ENCODE data around the gene PNMA8A. TPM values are rescaled to one million over a fixed set of nuclear protein-coding genes. Genes with fewer than 3 reads are reported as not detected.
"Not testable (repeated sequence)": the region's sequence is repeated elsewhere in the genome, so short reads cannot be mapped to it uniquely, and the experiment has no call there.

The PNMA8A gene
- total and polyA plus RNA-seq, 2 experiments from 2014 or later: 0.26 to 0.76 TPM

GRCh38 chr19:46497773-46498172 is 26.4 kb upstream of the PNMA8A start:
- no peaks in the 10 kb centered on the region for H3K9me3 ChIP-seq (ENCODE audit: low read depth)
- H3F3A ChIP-seq (ENCODE audit: insufficient read depth): no peaks in the 10 kb centered on the region
- H2AFZ ChIP-seq: no peak overlapping the region
- no peaks in the 10 kb centered on the region for H4K20me1 ChIP-seq (ENCODE audit: insufficient read depth)
- H3K9ac ChIP-seq: no peak overlapping the region
- no peak for DNase-seq
- no peaks in the 10 kb centered on the region for H3K36me3 ChIP-seq (ENCODE audit: low read depth)
- H3K4me2 ChIP-seq (ENCODE audit: unreplicated experiment): no peak overlapping the region
- H3K27me3 ChIP-seq (replicated peaks; ENCODE audit: insufficient read depth): no peaks in the 10 kb centered on the region; the same call in 1 of the 2 replicates
- in situ Hi-C loops (cut with MboI): no loop called here
- H3K4me1 ChIP-seq (ENCODE audit: insufficient read depth): no peaks in the 10 kb centered on the region
- no peak overlapping the region for H3K4me3 ChIP-seq
- H3K9me2 ChIP-seq (ENCODE audit: insufficient read depth): no peaks in the 10 kb centered on the region
- no peaks in the 10 kb centered on the region for H3K79me2 ChIP-seq (ENCODE audit: insufficient read depth)
- TF ChIP-seq EZH2 (IDR thresholded peaks at IDR 0.05; ENCODE audit: insufficient read depth, poor library complexity, severe bottlenecking): no peak
- TF ChIP-seq EZH2phosphoT487 (IDR thresholded peaks at IDR 0.05; ENCODE audit: insufficient read depth, low read depth): no peak
- H3K27ac ChIP-seq: no peak overlapping the region
- 74 to 79% methylated on average over 8 of the region's 8 CpGs for WGBS, 2 experiments (ENCODE audit: low coverage in 1 of 2, low lambda C conversion rate in 2 of 2, missing lambda C conversion rate in 2 of 2)

DNA sequence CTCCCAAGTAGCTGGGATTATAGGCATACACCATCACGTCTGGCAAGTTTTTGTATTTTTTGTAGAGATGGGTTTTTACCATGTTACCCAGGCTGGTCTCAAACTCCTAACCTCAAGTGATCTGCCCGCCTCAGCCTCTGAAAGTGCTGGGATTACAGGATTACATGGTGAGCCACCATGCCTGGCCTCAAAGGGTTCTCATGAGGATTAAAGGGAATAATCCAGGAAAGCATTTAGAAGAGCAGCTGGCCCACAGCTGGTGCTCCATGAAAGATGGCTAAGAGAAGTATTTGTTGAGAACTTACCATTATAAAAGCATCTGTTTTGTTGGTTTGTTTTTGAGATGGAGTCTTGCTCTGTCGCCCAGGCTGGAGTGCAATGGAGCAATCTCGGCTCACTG is 25.5 kb upstream of the PNMA8A start:
- DNase-seq; H3K4me1 ChIP-seq (ENCODE audit: insufficient read depth); H3K4me3 ChIP-seq; H3K9me2 ChIP-seq (ENCODE audit: insufficient read depth); H3F3A ChIP-seq (ENCODE audit: insufficient read depth); H4K20me1 ChIP-seq (ENCODE audit: insufficient read depth); H3K9ac ChIP-seq; H3K36me3 ChIP-seq (ENCODE audit: low read depth); H3K4me2 ChIP-seq (ENCODE audit: unreplicated experiment); in situ Hi-C loops (cut with MboI); H2AFZ ChIP-seq; H3K27ac ChIP-seq; H3K9me3 ChIP-seq (ENCODE audit: low read depth); H3K79me2 ChIP-seq (ENCODE audit: insufficient read depth); H3K27me3 ChIP-seq (replicated peaks; ENCODE audit: insufficient read depth): not testable (repeated sequence)
- 74 to 75% methylated on average over 4 of the region's 4 CpGs for WGBS, 2 experiments (ENCODE audit: low coverage in 1 of 2, low lambda C conversion rate in 2 of 2, missing lambda C conversion rate in 2 of 2)

DNA sequence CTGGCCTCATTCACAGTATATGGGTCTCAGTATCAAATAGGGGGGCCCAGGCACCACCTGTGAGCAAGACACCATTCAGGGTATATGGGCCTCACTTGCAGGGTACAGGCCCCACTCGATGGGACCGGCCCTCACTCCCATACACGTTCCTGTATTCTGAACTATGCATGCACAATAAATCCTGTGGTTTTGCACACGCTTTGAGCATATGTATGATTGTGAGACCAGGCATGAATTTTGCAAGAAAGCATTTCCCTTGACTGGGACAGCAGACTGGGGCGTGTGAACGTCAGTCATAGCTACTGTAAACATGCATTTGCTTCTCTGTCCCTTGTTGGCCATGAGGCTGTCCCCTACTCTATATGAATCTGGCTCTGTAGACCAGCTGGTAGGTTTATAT is 24.9 kb upstream of the PNMA8A start:
- Histone ChIP-seq H3K27ac (no peak overlapping the region), H3K4me1 (ENCODE audit: insufficient read depth) (no peaks in the 10 kb centered on the region), H3K9me2 (ENCODE audit: insufficient read depth) (no peaks in the 10 kb centered on the region), H3K36me3 (ENCODE audit: low read depth) (no peaks in the 10 kb centered on the region), H3K4me2 (ENCODE audit: unreplicated experiment) (no peak overlapping the region), H3K27me3 (replicated peaks; ENCODE audit: insufficient read depth) (no peaks in the 10 kb centered on the region; the same call in 1 of the 2 replicates), H3F3A (ENCODE audit: insufficient read depth) (no peaks in the 10 kb centered on the region), H3K9ac (no peak overlapping the region), H4K20me1 (ENCODE audit: insufficient read depth) (no peaks in the 10 kb centered on the region), H3K9me3 (ENCODE audit: low read depth) (no peaks in the 10 kb centered on the region), H3K79me2 (ENCODE audit: insufficient read depth) (no peaks in the 10 kb centered on the region), H3K4me3 (no peak overlapping the region), H2AFZ (no peak overlapping the region)
- in situ Hi-C loops (cut with MboI): no loop called here
- no peak for DNase-seq
- TF ChIP-seq EZH2 (IDR thresholded peaks at IDR 0.05; ENCODE audit: insufficient read depth, poor library complexity, severe bottlenecking): no peak
- no peak for TF ChIP-seq EZH2phosphoT487 (IDR thresholded peaks at IDR 0.05; ENCODE audit: insufficient read depth, low read depth)
- 69 to 70% methylated on average over 6 of the region's 6 CpGs for WGBS, 2 experiments (ENCODE audit: low coverage in 1 of 2, low lambda C conversion rate in 2 of 2, missing lambda C conversion rate in 2 of 2)

- no peak within 1 kb of the TSS for H3K4me2 ChIP-seq (ENCODE audit: unreplicated experiment)
- in situ Hi-C loops (cut with MboI): no loop called here
- H3K79me2 ChIP-seq (ENCODE audit: insufficient read depth): no peaks in the 10 kb centered on the region
- H3K9me3 ChIP-seq (ENCODE audit: low read depth): no peaks in the 10 kb centered on the region
- H3K9ac ChIP-seq: no peak within 1 kb of the TSS
- H3K36me3 ChIP-seq (ENCODE audit: low read depth): no peaks in the 10 kb centered on the region
- H3F3A ChIP-seq (ENCODE audit: insufficient read depth): no peaks in the 10 kb centered on the region
- no peak within 1 kb of the TSS for H3K27ac ChIP-seq
- H3K4me3 ChIP-seq: no peak within 1 kb of the TSS
- no peaks in the 10 kb centered on the region; the same call in 1 of the 2 replicates for H3K27me3 ChIP-seq (replicated peaks; ENCODE audit: insufficient read depth)
- no peak within 1 kb of the TSS for H2AFZ ChIP-seq
- peak; percentile 35 for DNase-seq
- 41 to 57% methylated on average over 22 to 27 of the region's 29 CpGs for WGBS, 2 experiments (ENCODE audit: low coverage in 1 of 2, low lambda C conversion rate in 2 of 2, missing lambda C conversion rate in 2 of 2)
- H4K20me1 ChIP-seq (ENCODE audit: insufficient read depth): no peaks in the 10 kb centered on the region
- no peaks in the 10 kb centered on the region for H3K4me1 ChIP-seq (ENCODE audit: insufficient read depth)
- no peaks in the 10 kb centered on the region for H3K9me2 ChIP-seq (ENCODE audit: insufficient read depth)
- TF ChIP-seq EZH2phosphoT487 (IDR thresholded peaks at IDR 0.05; ENCODE audit: insufficient read depth, low read depth) (no peak), EZH2 (IDR thresholded peaks at IDR 0.05; ENCODE audit: insufficient read depth, poor library complexity, severe bottlenecking) (no peak)
These were observed 24.4 kb upstream of the PNMA8A start, which contains the start of gene PNMA8B for GRCh38 chr19:46495786-46496099. Gene PNMA8B, minus strand, starts transcription at chr19:46495867. Its CDS starts 402 bp downstream, at chr19:46495465.
